ENCODE measurements around the gene NEB. TPM values are rescaled to one million over a fixed set of nuclear protein-coding genes. Genes with fewer than 3 reads are reported as not detected.

NEB gene
- polyA plus RNA-seq, 4 donors, result 8.1 to 25.2 (median 13.2) TPM

GRCh38 chr2:151498178-151498577 lies 236.1 kb downstream of the NEB start:
- no peak for DNase-seq (ENCODE audit: low read depth in 4 of 4, low spot score in 2 of 4)

GRCh38 chr2:151491496-151491895 lies 242.8 kb downstream of the NEB start:
- DNase-seq (ENCODE audit: low read depth in 4 of 4, low spot score in 2 of 4), result no peak

- no peak for DNase-seq (ENCODE audit: low read depth in 4 of 4, low spot score in 2 of 4)
Measured at GRCh38 chr2:151490276-151490675, 244.0 kb downstream of the NEB start.

GRCh38 chr2:151486053-151486452 lies 248.2 kb downstream of the NEB start:
- DNase-seq (ENCODE audit: low read depth in 4 of 4, low spot score in 2 of 4), result no peak

GRCh38 chr2:151484100-151484499 lies 250.2 kb downstream of the NEB start:
- no peak for DNase-seq (ENCODE audit: low read depth in 4 of 4, low spot score in 2 of 4)

GRCh38 chr2:151483546-151483945 lies 250.7 kb downstream of the NEB start:
- no peak for DNase-seq (ENCODE audit: low read depth in 4 of 4, low spot score in 2 of 4)

GRCh38 chr2:151482171-151482725 lies 252.0 kb downstream of the NEB start:
- no peak for DNase-seq (ENCODE audit: low read depth in 4 of 4, low spot score in 2 of 4)

- no peak for DNase-seq (ENCODE audit: low read depth in 4 of 4, low spot score in 2 of 4)
Measured at GRCh38 chr2:151481744-151482143, 252.5 kb downstream of the NEB start.

- no peak for DNase-seq (ENCODE audit: low read depth in 4 of 4, low spot score in 2 of 4)
Measured at GRCh38 chr2:151478011-151478410, 256.3 kb downstream of the NEB start.

- DNase-seq (ENCODE audit: low read depth in 4 of 4, low spot score in 2 of 4), result no peak
Measured at GRCh38 chr2:151476287-151476686, 258.0 kb downstream of the NEB start.

GRCh38 chr2:151475071-151475470 lies 259.2 kb downstream of the NEB start:
- no peak for DNase-seq (ENCODE audit: low read depth in 4 of 4, low spot score in 2 of 4)

GRCh38 chr2:151472966-151473365 lies 261.3 kb downstream of the NEB start:
- DNase-seq (ENCODE audit: low read depth in 4 of 4, low spot score in 2 of 4), result no peak

GRCh38 chr2:151470556-151470955 lies 263.7 kb downstream of the NEB start:
- DNase-seq (ENCODE audit: low read depth in 4 of 4, low spot score in 2 of 4), result no peak

GRCh38 chr2:151465771-151466170 lies 268.5 kb downstream of the NEB start:
- no peak for DNase-seq (ENCODE audit: low read depth in 4 of 4, low spot score in 2 of 4)

GRCh38 chr2:151459358-151459757 lies 274.9 kb downstream of the NEB start:
- no peak for DNase-seq (ENCODE audit: low read depth in 4 of 4, low spot score in 2 of 4)

- no peak for DNase-seq (ENCODE audit: low read depth in 4 of 4, low spot score in 2 of 4)
Measured at GRCh38 chr2:151439127-151439526, 295.1 kb downstream of the NEB start.

- DNase-seq (ENCODE audit: low read depth in 4 of 4, low spot score in 2 of 4), result no peak
Measured at GRCh38 chr2:151438506-151438905, 295.8 kb downstream of the NEB start.

- DNase-seq (ENCODE audit: low read depth in 4 of 4, low spot score in 2 of 4), result peak in 1 of 4 donors; percentile 3
Measured at GRCh38 chr2:151437630-151438029, 296.6 kb downstream of the NEB start.

Other genes starting within 250 kb of the NEB start
- gene ARL5A, start 93.9 kb upstream of the NEB start, polyA plus RNA-seq (ENCODE audit: insufficient read length in 4 of 4), result 10 to 100 TPM; 38.2 to 45.2 (median 43.1) TPM